ENCODE measurements around the gene GNB1.

- TF ChIP-seq EP300 (IDR thresholded peaks at IDR 0.05) = no peak
- TF ChIP-seq POLR2AphosphoS5 (IDR thresholded peaks at IDR 0.05) = no peak
Measured at GRCh38 chr1:1915911-1916840, 25.3 kb upstream of the GNB1 start.

All from sigmoid colon (tissue), 4 donors.